H9 (cell line): ENCODE measurements around the gene BRAT1. TPM values are rescaled to one million over a fixed set of nuclear protein-coding genes. Genes with fewer than 3 reads are reported as not detected.

Source experiments
- DNase-seq: peaks from one replicate; pipeline ENCODE4 v3.0.0-alpha.2; 2017
- H2AFZ ChIP-seq: one replicate; pipeline ENCODE4 v1.6.1; 2013; ENCODE audit warnings: mild to moderate bottlenecking, low read length, control low read depth, moderate library complexity
- H2AK5ac ChIP-seq: 2 replicates; pipeline ENCODE4 v1.6.1; 2013; ENCODE audit warnings: low read length, control low read depth, mixed read lengths; ENCODE audit not compliant: insufficient read length
- H2BK120ac ChIP-seq: one replicate; pipeline ENCODE4 v1.6.1; 2013; ENCODE audit warnings: low read depth, mild to moderate bottlenecking, low read length, control low read depth, inconsistent platforms; ENCODE audit not compliant: poor library complexity, severe bottlenecking
- H2BK12ac ChIP-seq: 2 replicates; pipeline ENCODE4 v1.6.1; 2013; ENCODE audit warnings: low read length, control low read depth, mixed read lengths, low read depth; ENCODE audit not compliant: insufficient read length
- H2BK15ac ChIP-seq: 2 replicates; pipeline ENCODE4 v1.6.1; 2013; ENCODE audit warnings: low read depth, low read length, control low read depth
- H2BK20ac ChIP-seq: one replicate; pipeline ENCODE4 v1.6.1; 2013; ENCODE audit warnings: low read depth, mild to moderate bottlenecking, low read length, control low read depth, inconsistent platforms; ENCODE audit not compliant: poor library complexity, severe bottlenecking
- H2BK5ac ChIP-seq: 2 replicates; pipeline ENCODE4 v1.6.1; 2013; ENCODE audit warnings: low read length, control low read depth, mixed read lengths; ENCODE audit not compliant: insufficient read length
- H3K14ac ChIP-seq: 2 replicates; pipeline ENCODE4 v1.6.1; 2013; ENCODE audit warnings: low read length, control low read depth; ENCODE audit not compliant: insufficient read depth
- H3K18ac ChIP-seq: 2 replicates; pipeline ENCODE4 v1.6.1; 2013; ENCODE audit warnings: low read depth, mild to moderate bottlenecking, mixed read lengths, low read length, control low read depth; ENCODE audit not compliant: insufficient read length
- H3K23ac ChIP-seq: 2 replicates; pipeline ENCODE4 v1.6.1; 2013; ENCODE audit warnings: low read length, control low read depth, mixed read lengths, low read depth; ENCODE audit not compliant: insufficient read length
- H3K23me2 ChIP-seq: 2 replicates; pipeline ENCODE4 v1.6.1; 2013; ENCODE audit warnings: low read depth, mild to moderate bottlenecking, mixed read lengths, low read length, control low read depth; ENCODE audit not compliant: insufficient read length, poor library complexity, severe bottlenecking
- H3K27ac ChIP-seq: 2 replicates; pipeline ENCODE4 v1.5.1; 2013; ENCODE audit warnings: low read length, control low read depth, mixed read lengths, low read depth; ENCODE audit not compliant: insufficient read length
- H3K27me3 ChIP-seq: 2 replicates; pipeline ENCODE4 v1.6.1; 2013; ENCODE audit warnings: low read length, control low read depth, inconsistent platforms; ENCODE audit not compliant: insufficient read depth
- H3K4ac ChIP-seq: 2 replicates; pipeline ENCODE4 v1.6.1; 2013; ENCODE audit warnings: low read depth, mild to moderate bottlenecking, control low read depth, inconsistent platforms, low read length, moderate library complexity
- H3K4me1 ChIP-seq: 2 replicates; pipeline ENCODE4 v1.6.1; 2013; ENCODE audit warnings: low read length, control low read depth, inconsistent platforms; ENCODE audit not compliant: insufficient read depth
- H3K4me2 ChIP-seq: 2 replicates; pipeline ENCODE4 v1.6.1; 2013; ENCODE audit warnings: low read length, control low read depth, mixed read lengths; ENCODE audit not compliant: insufficient read length, insufficient read depth
- H3K56ac ChIP-seq: 2 replicates; pipeline ENCODE4 v1.6.1; 2013; ENCODE audit warnings: low read depth, mild to moderate bottlenecking, mixed read lengths, low read length, control low read depth; ENCODE audit not compliant: insufficient read length
- H3K79me1 ChIP-seq: 2 replicates; pipeline ENCODE4 v1.6.1; 2013; ENCODE audit warnings: low read depth, mild to moderate bottlenecking, moderate library complexity, low read length, control low read depth, inconsistent platforms; ENCODE audit not compliant: insufficient read depth, poor library complexity, severe bottlenecking
- H3K79me2 ChIP-seq: 2 replicates; pipeline ENCODE4 v1.6.1; 2013; ENCODE audit warnings: low read length, control low read depth, inconsistent platforms; ENCODE audit not compliant: insufficient read depth
- H3K9ac ChIP-seq: 2 replicates; pipeline ENCODE4 v1.6.1; 2013; ENCODE audit warnings: low read length, control low read depth, mixed read lengths; ENCODE audit not compliant: insufficient read length; ENCODE audit errors: extremely low read depth
- H3K9me3 ChIP-seq: one replicate; pipeline ENCODE4 v1.6.1; 2013; ENCODE audit warnings: low read depth, low read length, inconsistent platforms; ENCODE audit not compliant: control insufficient read depth
- H3T11ph ChIP-seq: one replicate; pipeline ENCODE4 v1.6.1; 2013; ENCODE audit warnings: mild to moderate bottlenecking, low read length, control low read depth, inconsistent platforms
- H4K20me1 ChIP-seq: one replicate; pipeline ENCODE4 v1.6.1; 2013; ENCODE audit not compliant: control insufficient read depth, insufficient read length, insufficient read depth
- H4K5ac ChIP-seq: 2 replicates; pipeline ENCODE4 v1.6.1; 2013; ENCODE audit warnings: low read depth, mild to moderate bottlenecking, mixed read lengths, low read length, control low read depth; ENCODE audit not compliant: insufficient read length
- H4K8ac ChIP-seq: replicated peaks from 2 replicates; pipeline ENCODE4 v1.6.1; 2013; ENCODE audit warnings: low read length, control low read depth, mixed read lengths, low read depth; ENCODE audit not compliant: insufficient read length
- H4K91ac ChIP-seq: 2 replicates; pipeline ENCODE4 v1.6.1; 2013; ENCODE audit warnings: low read depth, mild to moderate bottlenecking, moderate library complexity, mixed read lengths, low read length, control low read depth; ENCODE audit not compliant: insufficient read length
- H3K27ac Mint-ChIP-seq, 3 experiments: 2 replicates in 2 of 3; 3 replicates in 1 of 3; pipeline ENCODE4 v1.8.0; 2020 to 2021; ENCODE audit warnings: mixed read lengths in 3 of 3, mild to moderate bottlenecking in 1 of 3, moderate library complexity in 1 of 3
- H3K27me3 Mint-ChIP-seq: 2 replicates; pipeline ENCODE4 v1.8.0; 2021; ENCODE audit warnings: low read depth, mild to moderate bottlenecking, moderate library complexity, mixed read lengths
- H3K36me3 Mint-ChIP-seq, 3 experiments: 2 replicates in 2 of 3; 3 replicates in 1 of 3; pipeline ENCODE4 v1.8.0; 2020 to 2021; ENCODE audit warnings: low read depth in 3 of 3, mixed read lengths in 3 of 3; ENCODE audit not compliant: insufficient read depth in 1 of 3
- H3K4me1 Mint-ChIP-seq, 2 experiments: 2 replicates each; pipeline ENCODE4 v1.8.0; 2020; ENCODE audit warnings: mixed read lengths in 2 of 2
- H3K4me3 Mint-ChIP-seq, 2 experiments: 2 replicates in 1 of 2; 3 replicates in 1 of 2; pipeline ENCODE4 v1.8.0; 2020 to 2021; ENCODE audit warnings: mild to moderate bottlenecking in 2 of 2, mixed read lengths in 2 of 2, moderate library complexity in 1 of 2
- H3K9me3 Mint-ChIP-seq, 2 experiments: 2 replicates in 1 of 2; 3 replicates in 1 of 2; pipeline ENCODE4 v1.8.0; 2020; ENCODE audit warnings: mild to moderate bottlenecking in 2 of 2, mixed read lengths in 2 of 2, moderate library complexity in 1 of 2
- CTCF ChIP-seq: fragments of 200-600 bp; sonication (generic); conservative IDR thresholded peaks from 3 replicates; pipeline ENCODE4 v1.8.0; 2021; ENCODE audit warnings: antibody characterized with exemption, mild to moderate bottlenecking
- WGBS: extraction: QIAGEN DNeasy Blood & Tissue Kit; methylation state at CpG from one replicate; pipeline ENCODE4 v1.1.7; 2013; ENCODE audit warnings: missing lambda C conversion rate, low lambda C conversion rate, mixed read lengths; ENCODE audit not compliant: insufficient read length; ENCODE audit errors: extremely low coverage; 5-methylcytosine and 5-hydroxymethylcytosine counted together
- total RNA-seq: library from RNA; stranded (reverse); gene quantifications from 2 replicates; pipeline ENCODE4 v1.2.1, GENCODE V29; 2021

BRAT1 gene
- total RNA-seq, 1 experiment from 2014 or later, result 41.2 TPM

GRCh38 chr7:2587778-2588177, 32.5 kb upstream of the BRAT1 start:
- H3K4me3 Mint-ChIP-seq, result no peak overlapping the region
- no peaks in the 10 kb centered on the region for H3K4me1 ChIP-seq
- no peaks in the 10 kb centered on the region for H3K27me3 ChIP-seq
- H3T11ph ChIP-seq, result no peak overlapping the region
- no peak for DNase-seq
- no peak overlapping the region for H3K27ac ChIP-seq
- H2AFZ ChIP-seq, result no peak overlapping the region
- H3K36me3 Mint-ChIP-seq, result peaks cover 0 to 4% (median 0%) of the 10 kb centered on the region in 3 experiments; a peak in 2 of 7 replicates
- H3K18ac ChIP-seq, result no peak overlapping the region
- no peaks in the 10 kb centered on the region for H4K20me1 ChIP-seq
- H2AK5ac ChIP-seq, result no peak overlapping the region
- no peaks in the 10 kb centered on the region for H3K23me2 ChIP-seq
- no peak overlapping the region for H3K23ac ChIP-seq
- no peak overlapping the region for H2BK5ac ChIP-seq
- H3K27me3 Mint-ChIP-seq, result no peaks in the 10 kb centered on the region
- H3K9me3 Mint-ChIP-seq, result no peaks in the 10 kb centered on the region
- H4K91ac ChIP-seq, result no peak overlapping the region
- no peak for TF ChIP-seq CTCF
- no peak overlapping the region for H4K5ac ChIP-seq
- no peak overlapping the region for H3K4me2 ChIP-seq
- H2BK12ac ChIP-seq, result no peak overlapping the region
- no peaks in the 10 kb centered on the region for H3K79me2 ChIP-seq
- H3K9ac ChIP-seq, result no peak overlapping the region
- WGBS, result no CpG with 5 or more reads among the region's 21 CpGs
- peak overlapping the region in 1 of 3 experiments; percentile 44; a peak in 1 of 7 replicates for H3K27ac Mint-ChIP-seq
- H2BK20ac ChIP-seq, result no peak overlapping the region
- H2BK120ac ChIP-seq, result no peak overlapping the region
- no peak overlapping the region for H3K56ac ChIP-seq
- H3K14ac ChIP-seq, result no peak overlapping the region; the same call in 1 of the 2 replicates
- no peak overlapping the region for H4K8ac ChIP-seq
- H3K9me3 ChIP-seq, result no peaks in the 10 kb centered on the region
- no peak overlapping the region for H3K4ac ChIP-seq
- H3K79me1 ChIP-seq, result no peaks in the 10 kb centered on the region
- no peak overlapping the region for H2BK15ac ChIP-seq
- peaks cover 9 to 19% of the 10 kb centered on the region in 2 experiments for H3K4me1 Mint-ChIP-seq
